ENCODE data around the gene FLACC1.

FLACC1 gene

DNA sequence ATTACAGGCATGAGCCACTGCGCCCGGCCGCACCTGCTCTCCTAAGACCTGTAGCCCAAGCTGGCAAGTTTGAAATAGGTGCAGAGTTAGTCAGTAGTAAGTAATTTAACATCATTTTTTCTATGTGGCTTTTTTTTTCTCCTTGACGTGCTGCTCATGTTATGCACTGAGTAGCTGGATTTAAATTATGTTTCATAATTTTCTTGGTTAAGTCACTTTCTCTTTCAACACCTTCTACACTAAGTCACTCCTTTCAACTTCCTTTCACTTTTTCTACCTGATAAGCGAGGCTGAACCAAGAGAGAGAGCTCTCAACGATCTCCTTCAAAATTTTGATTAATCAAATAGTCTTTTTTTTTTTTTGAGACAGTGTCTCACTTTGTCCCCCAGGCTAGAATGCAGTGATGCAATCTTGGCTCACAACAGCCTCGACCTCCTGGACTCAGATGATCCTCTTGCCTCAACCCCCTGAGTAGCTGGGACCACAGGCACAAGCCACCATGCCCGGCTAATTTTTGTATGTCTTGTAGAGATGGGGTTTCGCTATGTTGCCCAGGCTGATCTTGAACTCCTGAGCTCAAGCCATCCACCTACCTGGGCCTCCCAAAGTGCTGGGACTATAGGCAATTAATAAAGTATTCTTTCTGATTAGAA, 83.7 kb downstream of the FLACC1 start:
- no peak for DNase-seq

DNA sequence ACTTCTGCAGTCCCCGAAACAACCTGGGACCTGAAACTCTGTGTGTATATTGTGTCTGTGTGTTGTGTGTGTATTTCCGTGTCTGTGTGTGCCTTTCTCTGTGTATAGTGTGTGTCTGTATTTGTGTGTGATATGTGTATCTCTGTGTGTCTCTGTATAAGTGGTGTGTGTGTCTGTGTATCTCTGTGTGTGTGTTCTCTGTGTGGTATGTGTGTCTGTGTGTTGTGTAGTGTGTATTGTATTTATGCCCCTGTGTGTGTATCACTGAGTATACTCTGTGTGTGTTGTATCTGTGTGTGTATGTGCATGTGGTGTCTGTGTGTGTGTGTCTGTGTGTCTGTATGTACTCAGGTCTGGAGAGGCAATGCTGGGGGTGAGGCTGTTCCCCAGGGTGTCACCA, 85.2 kb downstream of the FLACC1 start:
- DNase-seq, result no peak

DNA sequence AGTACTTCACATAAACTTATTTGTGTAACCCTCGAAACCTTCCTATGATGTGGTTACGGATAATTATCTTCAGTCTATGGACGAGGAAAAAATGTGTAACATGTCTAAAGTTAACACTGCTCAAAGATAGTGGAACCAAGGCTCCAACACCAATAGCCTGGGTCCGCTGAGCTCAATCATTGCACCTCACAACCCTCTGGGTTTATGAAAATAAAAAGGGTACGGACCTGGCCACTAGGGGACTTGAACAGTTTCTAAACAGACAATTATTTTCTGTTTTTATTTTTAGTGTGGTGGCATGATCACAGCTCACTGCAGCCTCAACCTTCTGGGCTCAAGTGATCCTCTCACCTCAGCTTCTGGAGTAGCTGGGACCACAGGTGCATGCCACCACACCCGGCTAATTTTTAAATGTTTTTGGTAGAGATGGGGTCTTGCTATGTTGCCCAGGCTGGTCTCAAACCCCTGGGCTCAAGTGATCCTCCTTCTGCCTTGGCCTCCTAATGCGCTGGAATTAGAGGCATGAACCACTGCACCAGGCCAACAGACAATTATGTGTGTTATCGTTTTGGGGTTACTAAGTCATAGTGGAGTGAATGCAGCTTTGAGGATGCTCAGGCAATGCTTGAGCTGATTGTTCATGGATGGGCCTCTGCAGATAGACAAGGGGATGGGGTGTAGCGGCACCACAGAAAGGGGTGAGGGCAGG, 86.7 kb downstream of the FLACC1 start:
- DNase-seq, result no peak

DNA sequence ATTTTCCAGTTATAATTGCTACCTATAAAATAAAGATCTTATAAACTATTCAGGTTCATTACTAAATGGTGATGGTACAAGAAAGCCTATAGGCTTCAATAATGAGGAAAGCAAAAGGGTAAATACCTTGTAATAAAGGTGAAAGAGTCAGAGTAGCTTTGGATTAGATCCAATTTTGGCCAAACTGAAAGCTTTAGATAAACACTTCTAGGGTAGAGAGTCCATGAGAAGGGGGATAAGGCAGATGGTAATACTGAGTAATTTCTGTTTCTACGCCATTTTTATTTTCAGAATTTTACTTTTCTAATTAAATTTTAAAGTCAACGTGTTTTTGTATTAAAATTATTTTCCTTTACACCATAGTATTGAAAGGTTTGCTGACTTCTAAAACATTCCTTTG, 87.4 kb downstream of the FLACC1 start:
- no peak for DNase-seq

DNA sequence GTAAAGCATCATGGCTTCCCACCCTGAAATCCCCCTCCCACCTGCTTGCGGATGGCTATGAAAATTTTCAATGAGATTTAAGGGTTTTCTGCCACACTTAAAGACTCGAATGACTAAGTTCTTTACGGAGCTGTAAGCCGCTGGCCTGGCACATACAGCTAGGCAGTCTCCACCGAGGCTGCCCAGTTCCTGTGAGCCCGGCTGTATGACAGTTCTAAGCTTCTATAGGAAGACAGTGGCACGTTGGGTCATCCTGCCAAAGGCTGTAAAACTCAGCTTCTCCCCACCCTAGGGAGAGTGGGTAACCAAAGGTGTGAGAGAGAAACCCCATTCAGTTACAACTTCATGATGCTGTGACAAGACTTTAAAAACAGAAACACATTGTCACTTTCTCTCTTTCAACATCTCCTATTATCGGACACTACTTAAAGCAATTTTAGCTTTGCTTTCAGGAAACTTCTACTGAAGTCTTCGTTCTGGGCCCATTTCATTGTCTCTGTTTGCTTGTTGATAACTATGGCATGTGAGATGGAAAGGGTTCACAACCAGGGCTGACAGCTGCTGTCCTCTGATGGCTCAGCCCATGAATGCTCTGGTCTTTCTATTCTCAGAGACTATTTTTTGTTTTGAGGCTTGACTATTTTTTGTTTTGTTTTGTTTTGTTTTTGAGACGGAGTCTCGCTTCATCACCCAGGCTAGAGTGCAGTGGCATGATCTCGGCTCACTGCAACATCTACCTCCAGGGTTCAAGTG, 89.7 kb downstream of the FLACC1 start:
- DNase-seq, result no peak

- DNase-seq, result no peak
Measured at GRCh38 chr2:201266629-201267028, 90.5 kb downstream of the FLACC1 start.

DNA sequence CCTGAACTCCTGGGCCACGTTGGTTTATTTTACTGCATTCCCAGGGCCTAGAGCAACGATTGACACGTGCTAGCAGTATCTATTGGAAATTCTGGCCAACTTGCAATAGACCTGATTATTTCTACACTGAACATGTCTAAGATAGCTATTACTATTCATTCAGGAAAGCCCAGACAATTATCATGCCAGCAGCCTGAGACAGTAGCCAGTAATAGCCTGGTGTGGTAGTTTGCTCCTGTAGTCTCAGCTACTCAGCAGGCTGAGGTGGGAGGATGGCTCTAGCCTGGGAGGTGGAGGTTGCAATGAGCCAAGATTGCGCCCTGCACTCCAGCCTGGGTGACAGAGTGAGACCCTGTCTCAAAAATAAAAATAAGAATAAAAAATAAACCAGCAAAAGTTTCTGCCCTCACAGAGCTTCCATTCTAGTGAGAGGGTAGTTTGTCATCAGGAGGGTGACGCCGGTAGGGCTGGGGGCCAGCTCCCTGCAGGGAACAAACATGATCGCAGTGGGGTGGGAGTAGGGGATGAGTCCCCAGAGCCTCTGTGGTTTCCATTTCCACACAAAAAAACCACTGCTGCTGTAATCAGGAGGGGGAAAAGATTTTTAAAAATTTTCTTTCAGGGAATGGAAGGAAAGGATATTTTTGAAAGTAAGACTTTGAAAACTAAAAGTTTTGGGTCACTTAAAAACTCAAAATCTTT, 92.5 kb downstream of the FLACC1 start:
- DNase-seq, result peak; percentile 11

GRCh38 chr2:201263779-201264178, 93.4 kb downstream of the FLACC1 start:
- DNase-seq, result peak; percentile 36

- DNase-seq, result peak; percentile 12
Measured at GRCh38 chr2:201262718-201263117, 94.4 kb downstream of the FLACC1 start.

DNA sequence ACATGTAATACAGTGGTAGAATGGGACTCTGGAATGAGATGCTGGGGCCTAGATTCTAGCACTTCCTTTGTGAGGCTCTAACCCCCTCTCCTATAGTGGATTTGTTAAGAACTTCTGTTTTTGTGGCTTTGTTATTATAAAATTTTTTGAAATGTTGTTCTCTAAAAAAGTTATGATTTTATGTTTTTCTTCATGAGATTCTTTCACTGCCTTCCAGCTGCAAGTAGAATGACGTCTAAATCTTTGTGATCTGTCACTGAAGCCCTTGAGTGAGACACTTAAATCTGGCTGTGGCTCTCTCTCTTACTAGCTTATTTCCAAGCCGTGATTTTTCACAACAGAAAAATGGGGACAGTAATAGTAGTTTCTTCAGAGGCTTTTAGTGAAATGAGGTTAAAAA, 95.2 kb downstream of the FLACC1 start:
- peak; percentile 37 for DNase-seq

GRCh38 chr2:201261471-201261870, 95.7 kb downstream of the FLACC1 start:
- DNase-seq, result no peak

GRCh38 chr2:201260302-201260800, 96.8 kb downstream of the FLACC1 start, which contains the start of gene CASP8:
TSS of gene CASP8 (plus strand) at chr2:201260536. CDS start at chr2:201266487, 5,951 bp downstream.
- peak; percentile 85 for DNase-seq

DNA sequence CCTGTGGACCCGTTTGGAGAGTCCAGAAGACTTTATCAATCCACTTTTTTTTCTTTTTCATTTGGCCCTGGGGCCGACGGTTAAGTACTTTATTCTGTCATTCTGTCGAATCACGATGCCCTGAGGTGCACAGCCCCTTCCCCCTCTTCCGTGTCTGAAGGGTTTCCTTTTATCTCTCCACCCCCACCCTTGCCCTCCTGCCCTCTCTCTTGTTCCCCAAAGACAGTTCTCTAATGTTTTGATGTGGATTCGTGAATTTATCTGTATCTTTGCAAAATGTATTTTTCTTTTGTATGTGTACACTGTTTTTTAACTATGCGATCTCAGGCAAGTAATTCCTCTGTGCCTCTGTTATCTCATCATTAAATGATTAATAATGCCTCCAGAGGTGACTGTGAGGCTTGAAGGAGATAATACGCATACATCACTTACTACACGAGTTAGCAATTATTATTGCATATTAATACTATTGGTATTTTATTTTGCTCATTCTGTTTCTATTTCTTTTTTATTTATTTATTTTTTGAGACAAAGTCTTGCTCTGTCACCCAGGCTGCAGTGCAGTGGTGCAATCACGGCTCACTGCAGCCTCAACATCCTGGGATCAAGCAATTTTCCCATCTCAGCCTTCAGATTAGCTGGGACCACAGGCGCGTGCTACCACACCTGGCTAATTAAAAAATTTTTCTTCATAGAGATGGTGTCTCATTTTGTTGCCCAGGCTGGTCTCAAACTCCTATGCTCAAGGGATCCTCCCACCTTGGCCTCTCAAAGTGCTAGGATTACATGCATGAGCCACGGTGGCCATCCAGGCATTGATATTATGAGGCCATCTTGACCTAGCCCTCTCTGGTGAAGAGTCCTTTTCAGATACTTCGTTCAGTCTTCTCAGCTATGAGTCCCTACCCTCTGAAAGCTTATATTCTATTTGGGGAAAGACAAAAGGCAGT, 98.2 kb downstream of the FLACC1 start:
- no peak for DNase-seq

DNA sequence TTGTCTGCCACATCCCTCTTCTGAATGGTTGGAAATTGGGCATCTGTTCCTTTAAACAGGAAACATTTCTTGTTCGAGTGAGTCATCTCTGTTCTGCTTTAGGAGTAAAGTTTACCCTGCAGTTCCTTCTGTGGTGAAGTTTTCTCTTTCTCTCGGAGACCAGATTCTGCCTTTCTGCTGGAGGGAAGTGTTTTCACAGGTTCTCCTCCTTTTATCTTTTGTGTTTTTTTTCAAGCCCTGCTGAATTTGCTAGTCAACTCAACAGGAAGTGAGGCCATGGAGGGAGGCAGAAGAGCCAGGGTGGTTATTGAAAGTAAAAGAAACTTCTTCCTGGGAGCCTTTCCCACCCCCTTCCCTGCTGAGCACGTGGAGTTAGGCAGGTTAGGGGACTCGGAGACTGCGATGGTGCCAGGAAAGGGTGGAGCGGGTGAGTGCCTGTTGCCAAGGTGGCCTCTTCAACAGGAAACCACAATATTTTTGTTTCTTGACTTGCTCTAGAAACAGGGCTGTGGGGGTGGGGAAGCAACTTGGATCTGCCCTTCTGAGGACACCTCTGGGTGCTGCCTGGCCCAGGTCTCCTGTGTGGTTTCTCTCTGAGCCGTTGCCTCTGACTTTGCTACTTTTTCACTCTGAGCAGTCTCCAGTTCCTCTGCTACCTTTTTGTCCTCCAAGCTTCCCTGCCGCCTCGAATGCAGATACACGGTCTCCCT, 99.0 kb downstream of the FLACC1 start:
- DNase-seq, result peak; percentile 80

GRCh38 chr2:201257381-201257955, 99.7 kb downstream of the FLACC1 start:
- DNase-seq, result no peak

- DNase-seq, result no peak
Measured at GRCh38 chr2:201256082-201256481, 101.1 kb downstream of the FLACC1 start.

DNA sequence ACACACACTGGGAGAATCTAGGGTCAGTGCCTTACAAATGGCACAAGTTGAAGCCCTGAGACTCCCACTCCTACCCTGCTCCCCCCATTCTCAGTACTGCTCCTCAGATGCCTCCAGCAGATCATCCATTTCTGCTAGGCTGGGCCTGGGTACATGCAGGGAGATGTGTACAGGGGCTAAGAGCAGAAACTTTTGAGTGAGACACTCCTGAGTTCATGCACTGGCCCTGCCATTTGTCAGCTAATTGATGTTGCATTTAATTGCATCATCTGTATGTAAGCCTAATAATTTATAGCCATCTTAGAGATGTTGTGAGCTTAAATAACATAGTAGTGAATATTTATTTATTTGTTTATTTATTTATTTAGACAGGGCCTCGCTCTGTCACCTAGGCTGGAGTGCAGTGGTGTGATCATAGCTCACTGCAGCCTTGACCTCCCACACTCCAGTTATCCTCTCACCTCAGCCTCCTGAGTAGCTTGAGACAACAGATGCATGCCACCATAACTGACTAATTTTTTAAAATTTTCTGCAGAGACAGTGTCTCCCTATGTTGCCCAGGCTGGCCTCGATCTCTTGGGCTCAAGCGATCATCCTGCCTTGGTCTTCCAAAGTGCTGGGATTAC, 101.6 kb downstream of the FLACC1 start:
- DNase-seq, result no peak

GRCh38 chr2:201254081-201254730, 102.9 kb downstream of the FLACC1 start:
- DNase-seq, result peak; percentile 38

DNA sequence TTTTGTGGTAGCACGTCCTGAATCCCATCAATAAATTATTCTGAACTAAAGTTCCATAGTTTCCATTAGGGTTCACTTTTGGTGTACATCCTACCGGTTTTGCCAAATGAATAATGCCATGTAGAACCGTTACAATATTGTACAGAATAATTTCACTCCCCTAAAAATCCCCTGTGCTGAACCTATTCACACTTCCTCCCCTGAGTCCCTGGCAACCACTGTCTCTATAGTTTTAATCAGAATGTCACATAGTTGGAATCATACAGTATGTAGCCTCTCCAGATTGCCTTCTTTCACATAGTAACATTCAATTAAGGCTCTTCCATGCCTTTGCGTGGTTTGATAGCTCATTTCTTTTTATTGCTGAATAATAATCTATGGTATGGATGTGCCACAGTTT, 106.4 kb downstream of the FLACC1 start:
- no peak for DNase-seq

DNA sequence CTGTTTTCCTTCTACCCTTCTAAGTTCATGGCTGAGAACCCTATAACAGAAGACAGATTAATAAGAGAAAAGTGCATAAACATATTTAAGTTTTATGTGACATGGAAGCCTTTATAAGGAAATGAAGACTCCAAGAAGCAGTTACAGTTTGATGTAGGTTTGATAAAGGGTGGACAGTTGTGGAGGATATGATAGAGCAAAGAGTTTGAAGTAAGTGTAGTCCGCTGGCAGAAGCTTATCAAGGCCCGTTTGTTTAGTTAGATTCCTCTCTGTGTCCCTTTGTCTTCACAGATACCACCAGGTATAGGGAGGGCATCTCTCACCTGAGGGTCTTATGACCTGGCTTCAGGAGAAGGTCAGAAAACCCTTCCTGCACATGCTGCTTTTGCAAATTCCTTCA, 107.3 kb downstream of the FLACC1 start:
- DNase-seq, result no peak

Data from suppressor macrophage treated with lipopolysaccharide for 4 hours (primary cell).